Dermis blood vessel endothelial cell (primary cell): ENCODE data around the gene UBE2S. TPM values are rescaled to one million over a fixed set of nuclear protein-coding genes. Genes with fewer than 3 reads are reported as not detected.

Experiments used
- DNase-seq: peaks from one replicate; pipeline ENCODE4 v3.0.0; 2010
- total RNA-seq: library from RNA; depleted of rRNA; stranded (reverse); fragments of >200 nt; gene quantifications from 2 replicates; pipeline ENCODE4 v1.2.3, GENCODE V29; 2014

Gene UBE2S
- total RNA-seq, 1 donor from 2014 or later: 47.8 TPM

DNA sequence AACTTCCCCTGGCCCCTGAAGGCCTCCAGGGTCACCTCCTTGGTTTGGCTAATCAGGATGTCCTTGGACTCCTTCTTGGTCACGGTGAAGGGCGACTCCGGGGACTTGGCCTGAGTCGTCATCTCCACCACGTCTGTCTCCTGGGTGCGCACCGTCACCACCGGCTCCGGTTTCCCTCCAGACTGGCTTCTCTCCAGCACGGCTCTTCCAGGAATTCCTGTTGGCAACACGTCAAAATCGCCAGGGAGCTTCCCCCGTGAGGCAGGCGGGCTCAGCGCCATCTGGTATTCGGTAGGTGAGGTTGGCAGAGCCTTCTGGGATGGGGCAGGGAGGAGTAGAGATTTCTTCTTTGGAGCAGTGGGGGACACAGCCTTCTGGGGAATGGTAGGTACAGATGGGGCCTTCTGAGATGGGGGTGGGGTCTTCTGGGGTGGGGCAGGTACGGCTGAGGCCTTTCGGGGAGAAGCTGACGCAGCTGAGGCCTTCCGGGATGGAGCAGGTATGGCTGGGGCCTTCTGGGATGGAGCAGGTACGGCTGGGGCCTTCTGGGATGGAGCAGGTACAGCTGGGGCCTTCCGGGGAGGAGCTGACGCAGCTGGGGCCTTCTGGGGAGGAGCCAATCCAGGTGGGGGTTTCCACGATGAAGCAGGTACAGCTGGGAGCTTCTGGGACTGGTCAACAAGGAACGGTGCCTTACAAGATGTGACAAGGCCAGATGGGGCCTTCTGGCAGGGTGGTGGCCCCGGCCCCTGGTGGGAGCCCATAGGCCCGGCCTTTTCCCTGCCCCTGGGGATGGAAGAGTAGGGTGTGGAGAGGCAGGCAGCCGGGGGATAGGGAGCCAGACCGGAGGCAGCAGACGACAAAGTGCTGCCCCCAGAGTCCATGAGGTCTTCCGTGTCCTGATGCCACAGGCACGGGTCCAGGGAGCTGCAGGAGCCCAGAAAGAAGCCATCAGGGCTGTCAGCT lies 48.4 kb downstream of the UBE2S start:
- DNase-seq: peak; percentile 49

DNA sequence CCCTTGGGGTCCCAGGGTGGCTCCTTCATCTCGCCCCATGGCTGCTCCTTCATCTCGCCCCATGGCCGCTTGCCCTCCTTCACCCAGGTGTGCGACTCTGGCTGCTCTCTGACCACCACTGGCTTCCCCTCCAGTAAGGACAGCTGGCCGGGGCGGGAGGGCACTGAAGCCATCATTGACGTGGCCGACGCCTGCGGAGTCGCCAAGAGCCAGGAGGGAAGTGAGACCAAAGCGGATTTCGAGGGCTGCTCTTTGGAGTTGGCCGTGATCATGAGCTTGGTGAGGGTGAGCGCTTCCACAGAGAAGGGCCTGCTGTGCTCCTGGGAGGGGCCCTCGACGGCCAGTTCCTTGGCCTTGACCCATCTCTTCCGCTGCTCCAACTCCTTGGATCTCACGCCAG lies 49.1 kb downstream of the UBE2S start:
- DNase-seq: no peak

DNA sequence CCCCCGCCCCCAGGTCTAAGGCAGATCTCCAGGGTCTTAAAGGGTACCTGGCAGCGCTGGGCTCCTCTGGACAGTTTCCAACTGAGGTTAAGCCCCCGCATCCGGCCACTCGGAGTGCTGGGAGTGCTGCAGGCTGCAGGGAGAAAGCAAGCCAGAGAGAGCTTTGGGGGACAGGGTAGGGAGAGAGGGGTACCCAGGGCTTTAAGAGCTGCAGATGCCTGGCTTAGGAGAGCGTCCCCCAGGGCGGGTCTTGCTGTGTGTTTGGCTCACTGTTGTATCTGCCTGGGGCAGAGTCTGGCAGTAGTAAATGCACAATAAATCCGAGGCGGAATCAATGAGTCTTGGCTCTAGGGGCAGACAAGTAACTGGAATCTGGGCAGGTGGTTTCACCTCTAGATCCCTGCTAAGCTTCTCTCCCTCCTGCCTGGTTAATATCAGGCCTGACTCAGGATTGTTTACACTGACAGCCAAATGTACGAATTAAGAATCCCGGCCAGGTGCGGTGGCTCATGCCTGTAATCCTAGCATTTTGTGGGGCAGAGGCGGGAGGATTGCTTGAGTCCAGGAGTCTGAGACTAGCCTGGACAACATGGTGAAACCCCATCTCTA lies 52.3 kb downstream of the UBE2S start:
- no peak for DNase-seq

DNA sequence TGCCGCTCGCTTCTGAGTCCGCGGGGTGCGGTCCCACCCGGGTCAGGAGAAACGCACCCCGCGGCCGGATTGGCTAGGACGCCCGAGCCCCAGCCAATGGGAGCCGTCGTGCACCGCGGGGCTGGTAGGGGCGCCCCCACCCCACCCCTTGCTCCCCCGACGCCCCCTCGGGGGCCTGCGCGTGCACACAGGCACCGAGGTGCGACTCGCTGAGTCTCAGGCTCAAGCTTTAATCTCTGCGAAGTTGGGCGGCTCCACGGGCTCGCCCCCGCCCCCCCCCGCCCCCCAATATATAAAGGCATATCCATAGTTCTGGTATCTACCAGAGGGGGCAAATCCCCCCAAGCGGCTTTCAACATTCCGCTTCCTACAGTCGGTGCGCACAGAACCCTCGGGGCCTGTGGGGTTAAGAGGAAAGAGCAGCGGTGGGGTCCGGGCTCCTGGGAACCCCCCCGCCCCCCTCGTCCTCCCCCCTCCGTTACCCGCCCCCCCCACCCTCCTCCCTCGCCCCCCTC lies 52.8 kb downstream of the UBE2S start, which contains the start of gene COX6B2:
TSS of gene COX6B2 (minus strand) at position 22 of the 515 bp plus-strand sequence. CDS start 198 bp downstream, outside the sequence.
- no peak for DNase-seq

DNA sequence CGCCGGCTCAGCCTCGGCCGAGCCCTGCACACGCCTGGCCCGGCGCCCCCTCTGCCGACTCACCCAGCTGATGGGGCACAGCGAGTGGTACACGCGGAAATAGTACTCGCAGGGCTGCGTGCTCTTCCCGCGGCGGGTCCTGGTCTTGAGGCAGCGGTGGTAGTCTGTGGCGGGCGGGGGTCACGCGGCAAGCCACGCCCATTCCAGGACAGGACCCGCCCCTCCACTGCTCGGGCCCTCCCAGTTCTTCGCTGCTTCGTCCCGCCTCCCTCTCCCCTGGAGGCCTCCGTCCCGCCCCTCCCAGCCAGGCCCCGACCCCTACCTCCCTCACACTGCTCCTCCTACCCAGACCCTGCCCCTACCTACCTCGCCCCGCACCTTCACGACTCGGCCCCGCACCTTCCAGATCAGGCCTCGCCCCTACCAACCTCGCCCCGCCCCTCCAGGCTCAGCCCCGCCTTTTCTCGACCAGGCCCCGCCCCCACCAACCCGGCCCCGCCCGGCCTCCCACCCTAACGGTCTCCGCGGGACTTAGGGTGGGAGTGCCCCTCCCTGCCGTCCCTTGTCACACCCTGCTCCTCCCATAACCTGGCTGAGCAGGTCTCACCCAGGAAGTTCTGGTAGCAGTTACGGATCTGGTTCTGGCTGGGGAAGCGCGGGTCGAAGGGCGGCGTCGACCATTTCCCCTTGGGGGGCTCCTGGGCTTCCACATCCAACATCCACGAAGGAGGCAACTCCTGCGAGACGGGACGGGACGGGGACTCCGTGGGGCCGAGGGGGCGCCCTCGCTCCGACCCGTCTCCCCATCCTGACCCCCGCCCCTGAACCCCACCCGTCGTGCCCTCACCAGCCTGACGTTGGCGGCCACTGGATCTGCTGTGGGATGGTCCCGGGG lies 53.5 kb downstream of the UBE2S start:
- DNase-seq: peak; percentile 34

DNA sequence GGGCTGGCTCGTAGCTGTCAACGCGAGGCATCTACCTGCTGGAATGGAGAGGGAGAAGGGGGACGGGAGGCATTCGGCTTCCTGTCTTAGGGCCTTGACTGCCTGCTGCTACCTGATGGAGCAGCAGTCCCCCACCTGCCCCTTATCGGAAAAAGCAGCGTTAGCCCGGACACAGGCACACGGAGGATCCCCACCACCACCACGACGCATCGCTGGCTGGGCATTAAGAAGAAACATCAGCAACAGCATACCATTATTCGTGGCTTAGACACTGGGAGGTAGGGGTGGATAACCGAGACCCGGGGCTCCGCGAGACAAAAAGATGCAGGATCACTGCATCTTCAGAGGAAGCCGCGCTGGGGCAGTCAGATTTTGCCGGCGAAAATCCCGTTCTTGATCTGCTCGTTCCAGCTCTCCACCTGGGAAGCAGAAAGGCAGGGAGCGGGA lies 54.2 kb downstream of the UBE2S start:
- no peak for DNase-seq

DNA sequence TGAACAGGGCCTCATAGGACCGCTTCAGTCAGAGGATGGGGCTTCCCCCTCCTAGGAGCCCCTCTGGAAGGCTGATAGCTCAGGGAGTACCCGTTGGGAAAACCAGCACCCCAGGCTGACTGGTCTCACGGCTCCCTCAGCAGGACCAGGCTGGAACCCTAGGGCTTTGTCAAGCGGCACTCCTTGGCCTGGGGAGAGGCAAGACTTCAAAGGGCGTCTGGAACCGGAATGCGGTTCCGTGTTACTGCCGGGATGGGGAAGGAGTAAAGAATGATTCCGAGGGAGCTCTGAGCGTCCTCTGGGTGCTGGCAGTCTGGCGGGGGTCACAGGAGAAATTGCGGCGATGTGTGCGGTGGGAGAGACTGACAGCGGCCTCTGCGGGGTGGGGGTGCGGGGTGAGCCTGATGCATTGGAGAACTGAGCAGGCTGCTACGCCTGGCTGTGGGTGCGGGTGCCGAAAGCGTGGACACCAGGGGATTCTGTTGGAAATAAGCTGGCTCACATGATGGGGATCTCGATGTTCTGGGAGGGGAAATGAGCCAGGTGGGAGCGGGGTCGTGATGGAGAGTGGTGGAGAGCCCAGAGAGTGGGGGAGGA lies 54.9 kb downstream of the UBE2S start:
- DNase-seq: no peak

DNA sequence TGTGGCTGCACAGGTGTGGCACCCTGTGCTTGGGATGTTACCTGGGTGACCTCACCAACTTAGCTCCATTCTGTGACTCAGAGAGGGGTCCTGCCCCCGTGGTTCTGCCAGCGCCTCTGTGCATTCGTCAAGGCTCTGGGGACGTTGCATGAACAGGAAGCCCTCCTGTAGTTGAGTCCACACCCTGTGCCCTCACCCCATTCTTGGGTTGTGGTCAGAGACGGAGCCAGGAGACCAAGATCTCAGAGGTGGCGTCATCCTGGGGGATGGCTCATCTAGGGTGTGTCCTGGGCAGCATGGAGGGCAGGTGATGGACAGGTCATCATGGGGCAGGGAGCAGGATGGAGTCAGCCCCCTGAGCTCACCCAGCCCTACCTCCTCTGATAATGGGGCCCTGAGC lies 55.5 kb downstream of the UBE2S start:
- DNase-seq: no peak

DNA sequence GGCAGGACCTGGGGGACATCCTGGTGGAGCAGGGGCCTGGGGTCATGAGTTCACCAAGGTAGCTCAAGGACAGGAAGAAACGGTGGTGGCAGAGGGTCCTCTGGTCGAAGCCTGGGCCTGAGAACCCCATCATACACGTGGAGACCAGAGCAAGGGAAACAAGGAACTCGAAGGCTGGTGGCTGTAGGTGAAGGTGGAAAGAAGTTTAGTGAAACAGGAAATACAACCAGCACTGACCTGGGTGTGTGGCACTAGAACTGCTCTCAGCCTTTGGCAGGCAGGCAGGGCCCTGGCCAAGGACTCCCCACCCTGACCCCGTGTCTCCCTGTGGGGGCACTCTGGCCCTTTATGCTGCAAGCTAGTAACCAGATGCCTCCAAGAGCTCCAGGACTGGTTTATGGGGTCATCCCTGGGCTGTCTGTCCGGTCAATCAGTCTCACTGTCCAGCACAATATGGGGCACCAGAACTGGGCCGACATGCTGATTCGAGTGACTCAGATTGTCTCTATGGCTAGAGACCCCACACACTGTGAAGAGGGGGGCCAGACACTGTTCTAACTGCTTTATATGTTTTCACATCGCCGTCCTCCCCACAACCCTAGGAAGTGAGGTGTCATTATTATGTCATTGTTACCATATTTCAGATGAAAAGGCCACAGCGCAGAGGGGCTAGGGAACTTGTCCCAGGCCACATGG lies 56.8 kb downstream of the UBE2S start:
- DNase-seq: no peak

Other genes with a start within 250 kb of the UBE2S start
- gene DNAAF3, start 241.2 kb downstream of the UBE2S start, total RNA-seq: 0.34 and 0.42 TPM in 2 replicates
- gene SYT5, start 227.5 kb downstream of the UBE2S start, total RNA-seq: not detected in 2 replicates
- 0.17 and 0.19 TPM in 2 replicates for gene PTPRH, start 198.3 kb downstream of the UBE2S start, total RNA-seq
- 1.0 and 1.1 TPM in 2 replicates for gene TMEM86B, start 179.0 kb downstream of the UBE2S start, total RNA-seq
- gene PPP6R1, start 148.8 kb downstream of the UBE2S start, total RNA-seq: 23.8 and 54.5 TPM in 2 replicates
- gene HSPBP1, start 127.7 kb downstream of the UBE2S start, total RNA-seq: 23.5 and 41.4 TPM in 2 replicates
- gene BRSK1, start 123.8 kb downstream of the UBE2S start, total RNA-seq: 0.79 and 2.2 TPM in 2 replicates
- not detected in 2 replicates for gene TMEM150B, start 82.4 kb downstream of the UBE2S start, total RNA-seq
- 6.1 and 6.7 TPM in 2 replicates for gene KMT5C, start 67.9 kb downstream of the UBE2S start, total RNA-seq
- not detected in 2 replicates for gene COX6B2, start 53.1 kb downstream of the UBE2S start, total RNA-seq
- gene GARIN5B, start 44.5 kb downstream of the UBE2S start, total RNA-seq: not detected in 2 replicates
- 0.17 TPM in 1 of 2 replicates, not detected in the other for gene IL11, start 37.3 kb downstream of the UBE2S start, total RNA-seq
- not detected in 2 replicates for gene TMEM190, start 31.0 kb downstream of the UBE2S start, total RNA-seq
- 0.34 and 1.0 TPM in 2 replicates for gene TMEM238, start 23.5 kb downstream of the UBE2S start, total RNA-seq
- 257 and 280 TPM in 2 replicates for gene RPL28, start 21.9 kb downstream of the UBE2S start, total RNA-seq
- gene SHISA7, start 35.5 kb upstream of the UBE2S start, total RNA-seq: not detected in 2 replicates
- gene ISOC2, start 53.9 kb upstream of the UBE2S start, total RNA-seq: 56.2 and 76.5 TPM in 2 replicates
- gene C19orf85, start 57.0 kb upstream of the UBE2S start, total RNA-seq: not detected in 2 replicates
- 1.4 and 3.3 TPM in 2 replicates for gene ZNF628, start 68.8 kb upstream of the UBE2S start, total RNA-seq
- gene NAT14, start 77.4 kb upstream of the UBE2S start, total RNA-seq: 8.7 and 14.5 TPM in 2 replicates
- 0.19 and 0.51 TPM in 2 replicates for gene SSC5D, start 80.6 kb upstream of the UBE2S start, total RNA-seq
- not detected in 2 replicates for gene SBK2, start 129.3 kb upstream of the UBE2S start, total RNA-seq
- 0.17 and 0.74 TPM in 2 replicates for gene SBK3, start 137.8 kb upstream of the UBE2S start, total RNA-seq
- 3.2 and 6.7 TPM in 2 replicates for gene ZNF579, start 173.1 kb upstream of the UBE2S start, total RNA-seq
- gene FIZ1, start 191.7 kb upstream of the UBE2S start, total RNA-seq: 3.9 and 4.9 TPM in 2 replicates
- 12.3 and 14.8 TPM in 2 replicates for gene ZNF524, start 192.5 kb upstream of the UBE2S start, total RNA-seq
- 1.4 and 2.6 TPM in 2 replicates for gene ZNF865, start 197.9 kb upstream of the UBE2S start, total RNA-seq
- gene ZNF784, start 216.8 kb upstream of the UBE2S start, total RNA-seq: 3.9 and 5.3 TPM in 2 replicates
- gene ZNF580, start 233.2 kb upstream of the UBE2S start, total RNA-seq: 2.0 and 3.6 TPM in 2 replicates
- gene ZNF581, start 235.9 kb upstream of the UBE2S start, total RNA-seq: 16.3 and 20.8 TPM in 2 replicates
- 7.8 and 13.9 TPM in 2 replicates for gene CCDC106, start 240.4 kb upstream of the UBE2S start, total RNA-seq
- 84.1 and 172 TPM in 2 replicates for gene U2AF2, start 247.2 kb upstream of the UBE2S start, total RNA-seq